AG09319 (cell line): ENCODE measurements around the gene CYP4F11.
"Not testable (repeated sequence)": the region's sequence is repeated elsewhere in the genome, so short reads cannot be mapped to it uniquely, and the experiment has no call there.

Source experiments
- DNase-seq: peaks from one replicate; pipeline ENCODE4 v3.0.0-alpha.2; 2010; ENCODE audit warnings: low read depth; ENCODE audit errors: extremely low read depth
- TF ChIP-seq, protein P1 (sequence below): IDR thresholded peaks from 2 replicates; pipeline ENCODE4 v1.5.1; 2011; ENCODE audit warnings: low read depth, mild to moderate bottlenecking, inconsistent platforms, low read length, moderate library complexity

Gene CYP4F11

GRCh38 chr19:15900504-15900903, 33.8 kb downstream of the CYP4F11 start:
- DNase-seq = no peak
- TF ChIP-seq, protein P1, sequence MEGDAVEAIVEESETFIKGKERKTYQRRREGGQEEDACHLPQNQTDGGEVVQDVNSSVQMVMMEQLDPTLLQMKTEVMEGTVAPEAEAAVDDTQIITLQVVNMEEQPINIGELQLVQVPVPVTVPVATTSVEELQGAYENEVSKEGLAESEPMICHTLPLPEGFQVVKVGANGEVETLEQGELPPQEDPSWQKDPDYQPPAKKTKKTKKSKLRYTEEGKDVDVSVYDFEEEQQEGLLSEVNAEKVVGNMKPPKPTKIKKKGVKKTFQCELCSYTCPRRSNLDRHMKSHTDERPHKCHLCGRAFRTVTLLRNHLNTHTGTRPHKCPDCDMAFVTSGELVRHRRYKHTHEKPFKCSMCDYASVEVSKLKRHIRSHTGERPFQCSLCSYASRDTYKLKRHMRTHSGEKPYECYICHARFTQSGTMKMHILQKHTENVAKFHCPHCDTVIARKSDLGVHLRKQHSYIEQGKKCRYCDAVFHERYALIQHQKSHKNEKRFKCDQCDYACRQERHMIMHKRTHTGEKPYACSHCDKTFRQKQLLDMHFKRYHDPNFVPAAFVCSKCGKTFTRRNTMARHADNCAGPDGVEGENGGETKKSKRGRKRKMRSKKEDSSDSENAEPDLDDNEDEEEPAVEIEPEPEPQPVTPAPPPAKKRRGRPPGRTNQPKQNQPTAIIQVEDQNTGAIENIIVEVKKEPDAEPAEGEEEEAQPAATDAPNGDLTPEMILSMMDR = no peak

DNA sequence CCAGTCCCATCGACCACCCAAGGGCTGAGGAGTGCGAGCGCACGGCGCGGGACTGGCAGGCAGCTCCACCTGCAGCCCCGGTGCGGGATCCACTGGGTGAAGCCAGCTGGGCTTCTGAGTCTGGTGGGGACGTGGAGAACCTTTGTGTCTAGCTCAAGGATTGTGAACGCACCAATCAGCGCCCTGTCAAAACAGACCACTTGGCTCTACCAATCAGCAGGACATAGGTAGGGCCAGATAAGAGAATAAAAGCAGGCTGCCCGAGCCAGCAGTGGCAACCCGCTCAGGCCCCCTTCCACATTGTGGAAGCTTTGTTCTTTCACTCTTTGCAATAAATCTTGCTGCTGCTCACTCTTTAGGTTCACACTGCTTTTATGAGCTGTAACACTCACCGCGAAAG, 34.3 kb downstream of the CYP4F11 start:
- DNase-seq = not testable (repeated sequence)

GRCh38 chr19:15899561-15899960, 34.8 kb downstream of the CYP4F11 start:
- DNase-seq = not testable (repeated sequence)

DNA sequence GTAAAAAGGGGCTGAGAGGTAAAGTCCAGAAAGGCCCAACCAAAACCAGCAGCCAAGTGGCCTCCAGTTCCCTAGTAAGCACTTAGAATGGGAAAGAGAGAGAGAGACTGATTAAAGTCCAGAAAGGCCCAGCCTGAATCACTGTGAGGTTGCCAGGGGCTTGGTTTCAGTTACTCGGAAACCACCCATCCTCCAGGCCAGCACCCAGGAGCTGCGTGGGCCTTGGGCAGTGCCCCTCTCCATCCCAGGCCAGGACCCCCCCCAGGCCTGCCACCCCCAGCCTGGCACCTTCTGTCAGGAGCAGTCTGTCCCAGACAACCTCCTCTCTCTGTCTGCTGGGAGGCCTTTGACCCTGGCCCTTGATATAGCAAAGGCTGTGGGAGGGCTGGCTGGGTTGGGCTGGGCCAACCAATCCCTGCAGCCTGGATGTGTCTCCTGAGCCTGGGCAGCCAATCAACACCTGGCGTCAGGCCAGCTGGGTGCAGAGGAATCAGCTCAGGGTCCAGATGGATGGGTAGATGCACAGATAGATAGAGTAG, 36.5 kb downstream of the CYP4F11 start, which contains the start of gene CYP4F2:
CYP4F2 (minus strand) TSS at position 337 of the 539 bp plus-strand sequence. CDS start 463 bp downstream, outside the sequence.
- TF ChIP-seq, protein P1 = no peak
- DNase-seq = no peak

DNA sequence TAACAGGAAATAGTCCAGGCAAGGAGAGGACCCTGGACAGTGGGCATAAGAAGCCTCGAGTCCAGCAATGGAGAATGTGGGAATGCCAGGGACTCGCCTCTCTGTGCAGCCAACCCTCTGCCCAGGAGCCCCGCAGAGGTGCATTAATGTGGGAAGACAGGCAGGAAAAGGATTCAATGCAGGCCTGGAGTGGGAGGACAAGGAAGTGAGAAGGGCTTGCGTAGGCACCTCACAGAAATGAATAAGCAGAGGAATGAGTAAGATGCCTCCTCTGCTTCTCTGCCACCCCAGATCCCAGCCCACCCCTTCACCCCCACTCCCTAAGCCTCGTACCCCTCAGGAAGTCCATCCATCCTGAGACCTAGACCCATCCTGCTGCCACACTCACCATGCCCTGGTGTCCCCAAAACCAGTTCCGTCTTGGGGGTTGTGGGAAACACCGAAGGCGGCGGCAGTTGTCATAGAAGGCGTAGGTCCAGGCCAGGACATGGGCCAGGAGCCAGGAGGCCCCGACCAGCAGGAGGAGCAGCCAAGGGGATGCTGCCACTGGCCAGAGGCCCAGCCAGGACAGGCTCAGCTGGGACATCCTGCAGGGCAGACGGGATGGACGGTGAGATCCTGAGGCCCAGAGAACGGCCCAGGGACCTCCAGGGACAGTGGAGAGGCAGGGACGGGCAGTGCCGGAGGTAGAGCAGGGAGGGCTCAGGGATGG, 37.1 kb downstream of the CYP4F11 start:
- DNase-seq = no peak
- TF ChIP-seq, protein P1 = no peak

- TF ChIP-seq, protein P1 = no peak
- DNase-seq = no peak
Observed at GRCh38 chr19:15895876-15896430, 38.4 kb downstream of the CYP4F11 start.

- TF ChIP-seq, protein P1 = no peak
- no peak for DNase-seq
Observed at GRCh38 chr19:15894359-15894758, 40.0 kb downstream of the CYP4F11 start.

GRCh38 chr19:15893477-15893876, 40.9 kb downstream of the CYP4F11 start:
- no peak for DNase-seq

More at GRCh38 chr19:15893477-15893876, 40.9 kb downstream of the CYP4F11 start:
- TF ChIP-seq, protein P1 = no peak
